Esophagus (tissue), 2 donors: ENCODE data around the gene TMPRSS3. TPM values are rescaled to one million over a fixed set of nuclear protein-coding genes. Genes with fewer than 3 reads are reported as not detected.

ENCODE experiments used
- H3K27ac ChIP-seq, 2 donors: one replicate each; pipeline ENCODE4 v1.5.1; 2013; ENCODE audit warnings: low read depth in 2 of 2, mild to moderate bottlenecking in 2 of 2, inconsistent platforms in 1 of 2, low read length in 1 of 2, moderate library complexity in 1 of 2
- H3K27me3 ChIP-seq, 2 donors: one replicate each; pipeline ENCODE4 v1.6.1; 2013; ENCODE audit warnings: low read length in 2 of 2, control low read depth in 1 of 2, mild to moderate bottlenecking in 1 of 2; ENCODE audit not compliant: insufficient read depth in 2 of 2, control insufficient read depth in 1 of 2
- H3K36me3 ChIP-seq, 2 donors: one replicate each; pipeline ENCODE4 v1.6.1; 2013; ENCODE audit warnings: low read length in 1 of 2; ENCODE audit not compliant: control insufficient read depth in 2 of 2, insufficient read depth in 2 of 2
- H3K4me1 ChIP-seq, 2 donors: one replicate each; pipeline ENCODE4 v1.6.1; 2013; ENCODE audit warnings: low read length in 1 of 2; ENCODE audit not compliant: control insufficient read depth in 2 of 2, insufficient read depth in 2 of 2
- H3K4me3 ChIP-seq, 2 donors: one replicate each; pipeline ENCODE4 v1.5.1; 2013; ENCODE audit warnings: low read length in 2 of 2, mild to moderate bottlenecking in 2 of 2, low read depth in 1 of 2, moderate library complexity in 1 of 2
- H3K9me3 ChIP-seq, 2 donors: one replicate each; pipeline ENCODE4 v1.6.1; 2013; ENCODE audit warnings: mild to moderate bottlenecking in 2 of 2, low read depth in 1 of 2, low read length in 1 of 2, moderate library complexity in 1 of 2; ENCODE audit not compliant: control insufficient read depth in 2 of 2, insufficient read depth in 1 of 2
- WGBS, 2 donors: extraction: QIAGEN DNeasy Blood & Tissue Kit; methylation state at CpG; one replicate each; pipeline ENCODE4 v1.1.7; 2013; 5-methylcytosine and 5-hydroxymethylcytosine counted together
- polyA plus RNA-seq, 2 donors: library from polyadenylated mRNA; stranded (reverse); fragments of 200-250 nt; gene quantifications; one replicate each; pipeline ENCODE4 v1.2.3, GENCODE V29; 2013
- donor health status: healthy with polysubstance abuse.
- donor health status: Bipolar disorder and iron deficiency.

Gene TMPRSS3
- polyA plus RNA-seq, 2 donors, result 0.06 to 0.08 TPM

GRCh38 chr21:42421018-42421793 is 25.4 kb upstream of the TMPRSS3 start:
- Histone ChIP-seq H3K27me3 (no peaks in the 10 kb centered on the region), H3K27ac (no peak overlapping the region), H3K9me3 (peaks cover 0 to 7% of the 10 kb centered on the region in 2 donors), H3K4me1 (no peaks in the 10 kb centered on the region), H3K4me3 (no peak overlapping the region), H3K36me3 (no peaks in the 10 kb centered on the region)
- 68 to 71% methylated on average over 3 of the region's 3 CpGs for WGBS, 2 donors

DNA sequence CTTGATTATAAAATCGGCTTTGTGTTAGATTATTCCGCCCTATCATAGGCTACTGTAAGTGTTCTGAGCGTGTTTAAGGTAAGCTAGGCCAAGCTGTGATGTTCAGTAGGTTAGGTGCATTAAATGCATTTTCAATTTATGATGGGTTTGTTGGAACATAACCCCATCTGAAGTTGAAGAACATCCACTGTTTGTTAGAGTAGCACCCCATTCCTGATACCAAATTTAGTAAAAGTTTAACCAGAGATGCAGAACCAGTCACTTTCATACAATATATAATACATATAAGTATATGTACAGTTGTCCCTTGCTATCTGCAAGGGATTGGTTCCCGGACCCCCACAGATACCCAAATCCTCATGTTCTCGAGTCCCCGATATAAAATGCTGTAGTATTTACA is 24.0 kb upstream of the TMPRSS3 start:
- no peak overlapping the region for H3K27ac ChIP-seq
- WGBS, 2 donors, result 94 to 95% methylated on average over 6 of the region's 6 CpGs
- no peaks in the 10 kb centered on the region for H3K27me3 ChIP-seq
- peaks cover 0 to 7% of the 10 kb centered on the region in 2 donors for H3K9me3 ChIP-seq
- H3K4me3 ChIP-seq, result no peak overlapping the region
- H3K4me1 ChIP-seq, result no peaks in the 10 kb centered on the region
- H3K36me3 ChIP-seq, result no peaks in the 10 kb centered on the region

GRCh38 chr21:42418886-42419285 is 23.0 kb upstream of the TMPRSS3 start:
- Histone ChIP-seq H3K4me3 (no peak overlapping the region), H3K9me3 (peaks cover 0 to 7% of the 10 kb centered on the region in 2 donors), H3K36me3 (no peaks in the 10 kb centered on the region), H3K27ac (no peak overlapping the region), H3K4me1 (no peaks in the 10 kb centered on the region), H3K27me3 (no peaks in the 10 kb centered on the region)
- WGBS, 2 donors, result 49 to 50% methylated on average over 4 of the region's 4 CpGs

DNA sequence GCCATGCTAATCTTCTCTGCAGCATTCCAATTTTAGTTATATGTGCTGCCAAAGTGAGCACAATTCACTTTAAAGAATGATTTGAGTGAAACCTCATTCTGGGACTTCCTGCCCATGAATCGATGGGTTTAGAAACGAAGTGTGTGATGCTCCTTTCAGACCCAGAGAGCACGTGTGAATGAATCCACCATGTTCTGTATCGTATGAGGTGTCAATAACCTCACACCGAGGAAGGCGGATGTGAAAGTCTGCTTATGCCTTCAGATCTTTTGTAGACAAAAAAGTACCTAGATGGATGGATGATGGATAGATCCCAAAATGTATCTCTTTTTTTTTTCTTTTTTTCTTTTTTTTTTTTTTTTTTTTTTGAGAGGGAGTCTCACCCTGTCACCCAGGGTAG is 21.7 kb upstream of the TMPRSS3 start:
- no peaks in the 10 kb centered on the region for H3K27me3 ChIP-seq
- H3K4me3 ChIP-seq, result no peak overlapping the region
- no peaks in the 10 kb centered on the region for H3K36me3 ChIP-seq
- 75 to 77% methylated on average over 6 of the region's 6 CpGs for WGBS, 2 donors
- no peak overlapping the region for H3K27ac ChIP-seq
- H3K9me3 ChIP-seq, result peaks cover 0 to 7% of the 10 kb centered on the region in 2 donors
- H3K4me1 ChIP-seq, result no peaks in the 10 kb centered on the region

DNA sequence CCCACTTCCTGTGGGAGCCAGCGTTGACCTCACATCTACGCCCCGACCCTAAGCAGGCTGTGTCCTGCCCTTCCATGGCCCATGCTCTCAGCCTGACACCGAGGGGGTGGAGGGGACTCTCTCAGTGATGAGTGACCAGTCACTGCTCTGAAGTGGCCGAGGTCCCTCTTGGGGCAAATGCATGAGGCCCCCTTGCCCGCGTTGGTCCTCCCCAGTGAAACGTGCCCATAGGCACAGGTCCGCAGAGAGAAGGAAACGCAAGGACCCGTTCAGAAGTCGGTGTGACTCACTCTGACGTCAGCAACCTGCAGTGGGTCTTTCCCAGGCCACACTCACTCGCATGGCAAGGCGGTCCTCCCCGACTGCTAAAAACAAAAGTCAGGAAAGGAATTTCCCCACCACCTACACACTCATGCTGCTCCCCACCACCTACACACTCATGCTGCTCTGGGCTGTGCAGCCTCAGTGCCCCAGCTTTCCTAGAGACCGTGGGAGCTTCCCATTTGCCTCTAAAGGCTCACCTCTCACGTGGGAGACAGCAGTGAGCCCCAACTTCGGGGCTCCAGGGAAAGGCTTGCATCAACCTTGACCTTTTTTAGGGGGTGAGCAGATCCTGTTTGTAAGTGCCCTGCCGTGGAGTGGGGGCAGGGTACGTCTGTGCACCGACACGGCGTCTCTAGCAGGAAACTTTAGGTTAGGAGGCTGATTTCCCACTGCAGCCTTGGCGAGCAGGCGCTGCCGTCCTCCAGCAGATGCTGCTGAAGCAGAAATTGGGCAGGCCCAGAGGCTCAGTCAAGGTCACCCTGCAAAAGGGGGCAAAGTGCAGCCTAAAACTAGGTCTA is 19.3 kb upstream of the TMPRSS3 start:
- H3K4me3 ChIP-seq, result no peak overlapping the region
- peak overlapping the region in 1 of 2 donors; percentile 17 for H3K27ac ChIP-seq
- H3K36me3 ChIP-seq, result no peaks in the 10 kb centered on the region
- peaks cover 0 to 2% of the 10 kb centered on the region in 2 donors for H3K9me3 ChIP-seq
- H3K27me3 ChIP-seq, result no peaks in the 10 kb centered on the region
- H3K4me1 ChIP-seq, result no peaks in the 10 kb centered on the region
- WGBS, 2 donors, result 48 to 50% methylated on average over 27 of the region's 27 CpGs

- H3K27me3 ChIP-seq, result no peaks in the 10 kb centered on the region
- H3K9me3 ChIP-seq, result peaks cover 0 to 2% of the 10 kb centered on the region in 2 donors
- H3K27ac ChIP-seq, result no peak overlapping the region
- H3K4me3 ChIP-seq, result no peak overlapping the region
- no peaks in the 10 kb centered on the region for H3K4me1 ChIP-seq
- 80 to 90% methylated on average over 8 of the region's 8 CpGs for WGBS, 2 donors
- no peaks in the 10 kb centered on the region for H3K36me3 ChIP-seq
Observed at GRCh38 chr21:42414553-42414927, 18.7 kb upstream of the TMPRSS3 start.

GRCh38 chr21:42414066-42414465 is 18.2 kb upstream of the TMPRSS3 start:
- H3K4me1 ChIP-seq, result no peaks in the 10 kb centered on the region
- peaks cover 0 to 2% of the 10 kb centered on the region in 2 donors for H3K9me3 ChIP-seq
- no peaks in the 10 kb centered on the region for H3K27me3 ChIP-seq
- no peak overlapping the region for H3K27ac ChIP-seq
- no peaks in the 10 kb centered on the region for H3K36me3 ChIP-seq
- no peak overlapping the region for H3K4me3 ChIP-seq
- 87 to 90% methylated on average over 8 of the region's 8 CpGs for WGBS, 2 donors

GRCh38 chr21:42413500-42413899 is 17.6 kb upstream of the TMPRSS3 start:
- no peak overlapping the region for H3K27ac ChIP-seq
- no peak overlapping the region for H3K4me3 ChIP-seq
- peaks cover 0 to 2% of the 10 kb centered on the region in 2 donors for H3K9me3 ChIP-seq
- 78 to 86% methylated on average over 4 of the region's 4 CpGs for WGBS, 2 donors
- H3K4me1 ChIP-seq, result no peaks in the 10 kb centered on the region
- H3K36me3 ChIP-seq, result no peaks in the 10 kb centered on the region
- no peaks in the 10 kb centered on the region for H3K27me3 ChIP-seq

GRCh38 chr21:42413093-42413492 is 17.2 kb upstream of the TMPRSS3 start:
- Histone ChIP-seq H3K4me1 (no peaks in the 10 kb centered on the region), H3K9me3 (no peaks in the 10 kb centered on the region), H3K27me3 (no peaks in the 10 kb centered on the region), H3K36me3 (no peaks in the 10 kb centered on the region), H3K27ac (no peak overlapping the region), H3K4me3 (no peak overlapping the region)
- WGBS, 2 donors, result 85 to 90% methylated on average over 14 of the region's 14 CpGs
